Panc1 (cell line): ENCODE results near the gene NAP1L5. TPM values are rescaled to one million over a fixed set of nuclear protein-coding genes. Genes with fewer than 3 reads are reported as not detected.

ENCODE experiments used
- ATAC-seq: fragments of 200-7000 bp; cut with Tn5 transposase; 2 replicates; pipeline ENCODE4 v1.9.1; 2020; ENCODE audit warnings: mild to moderate bottlenecking, moderate library complexity
- BruUV-seq: library from RNA; stranded (reverse); fragments of 400-500 nt; replicated peaks from 2 replicates; lab custom pipeline; 2021; lab: Mats Ljungman, UMichigan
- CTCF ChIA-PET: fragments of 300-600 bp; sonication (Branson Sonifier 250); formaldehyde crosslinking; loops from one replicate; lab custom pipeline; 2022; ENCODE audit warnings: antibody characterized with exemption; lab: Charles Lee
- POLR2A ChIA-PET: fragments of 300-600 bp; sonication (Branson Sonifier 250); formaldehyde crosslinking; loops from one replicate; lab custom pipeline; 2022; ENCODE audit warnings: antibody characterized with exemption; lab: Charles Lee
- DNase-seq: peaks from one replicate; pipeline ENCODE4 v3.0.0-alpha.2; 2010; ENCODE audit warnings: low read depth, low spot score
- H3K27ac ChIP-seq: 2 replicates; pipeline ENCODE4 v1.5.1; 2011; ENCODE audit warnings: mild to moderate bottlenecking, low read length, inconsistent platforms
- H3K27me3 ChIP-seq: fragments of 200-500 bp; sonication (Bioruptor generic); 2 replicates; pipeline ENCODE4 v1.6.0; 2014; ENCODE audit warnings: low read length, inconsistent platforms; ENCODE audit not compliant: control insufficient read depth, insufficient read depth
- H3K36me3 ChIP-seq: fragments of 200-500 bp; sonication (Bioruptor generic); 2 replicates; pipeline ENCODE4 v1.5.1; 2014; ENCODE audit warnings: inconsistent platforms, mild to moderate bottlenecking, low read length, moderate library complexity; ENCODE audit not compliant: control insufficient read depth, insufficient read depth
- H3K4me1 ChIP-seq: 2 replicates; pipeline ENCODE4 v1.5.1; 2011; ENCODE audit warnings: inconsistent platforms, mild to moderate bottlenecking, low read length, moderate library complexity; ENCODE audit not compliant: control insufficient read depth, insufficient read depth
- H3K4me3 ChIP-seq, 2 experiments: 2 replicates each; pipeline ENCODE4 v1.5.1; 2011 to 2012; ENCODE audit warnings: low read depth in 2 of 2, low read length in 2 of 2, mild to moderate bottlenecking in 2 of 2, inconsistent platforms in 1 of 2, moderate library complexity in 1 of 2
- H3K9me3 ChIP-seq: fragments of 200-500 bp; sonication (Bioruptor generic); 2 replicates; pipeline ENCODE4 v1.5.1; 2014; ENCODE audit warnings: low read depth, mild to moderate bottlenecking, inconsistent platforms, low read length, moderate library complexity; ENCODE audit not compliant: control insufficient read depth, insufficient read depth
- CTCF ChIP-seq: fragments of 450-650 bp; IDR thresholded peaks from 2 replicates; pipeline ENCODE4 v1.5.1; 2017; ENCODE audit warnings: mild to moderate bottlenecking
- POLR2AphosphoS5 ChIP-seq: IDR thresholded peaks from 2 replicates; pipeline ENCODE4 v1.6.1; 2012; ENCODE audit warnings: mild to moderate bottlenecking, low read depth, low read length, moderate library complexity
- REST ChIP-seq, 2 experiments: IDR thresholded peaks; 2 replicates each; pipeline ENCODE4 v1.6.1; 2011 to 2012; ENCODE audit warnings: low read depth in 2 of 2, control low read depth in 1 of 2, low read length in 1 of 2, mild to moderate bottlenecking in 1 of 2, moderate library complexity in 1 of 2; ENCODE audit not compliant: insufficient read depth in 1 of 2
- SIN3A ChIP-seq: IDR thresholded peaks from 2 replicates; pipeline ENCODE4 v1.6.1; 2012; ENCODE audit warnings: low read depth, mild to moderate bottlenecking, low read length, moderate library complexity, borderline replicate concordance; ENCODE audit not compliant: insufficient read depth
- TCF7L2 ChIP-seq: IDR thresholded peaks from 2 replicates; pipeline ENCODE4 v1.6.1; 2011; ENCODE audit warnings: mild to moderate bottlenecking, low read depth, low read length, inconsistent platforms
- in situ Hi-C: cut with HindIII; loops from 2 replicates; pipeline ENCODE4 v1.10.0; 2016; ENCODE audit warnings: low sequenced_read_pairs, low pct_unique_long_range_greater_than_20kb
- intact Hi-C: fragments of 100-400 bp; cut with micrococcal nuclease; formaldehyde crosslinking; loops from one replicate; pipeline ENCODE4 v1.10.0; 2022; ENCODE audit not compliant: unreplicated experiment
- total RNA-seq: library from RNA; stranded (reverse); gene quantifications from one replicate; pipeline ENCODE4 v1.2.1, GENCODE V29; 2021; ENCODE audit not compliant: unreplicated experiment

NAP1L5 gene
- total RNA-seq, 1 experiment from 2014 or later = 0.67 TPM

- no peaks in the 10 kb centered on the region for H3K27me3 ChIP-seq
- H3K36me3 ChIP-seq = no peaks in the 10 kb centered on the region
- no TSS peak for BruUV-seq
- DNase-seq = no peak
- POLR2A ChIA-PET = no interaction called here
- H3K9me3 ChIP-seq = no peaks in the 10 kb centered on the region
- no peak for ATAC-seq
- intact Hi-C loops (no loop called here), in situ Hi-C loops (no loop called here)
- H3K4me1 ChIP-seq = no peaks in the 10 kb centered on the region
- TF ChIP-seq POLR2AphosphoS5 (no peak), REST (IDR thresholded peaks at IDR 0.05; ENCODE audit: insufficient read depth in 1 of 2, low read depth in 2 of 2, low read length in 1 of 2) (no peak), SIN3A (no peak), CTCF (no peak), TCF7L2 (no peak)
- CTCF ChIA-PET = interaction anchor here (0.7 kb wide), 1 partner anchor 121 kb away, joined by 3 read pairs; no protein-coding TSS in a partner anchor
- H3K4me3 ChIP-seq = no peak overlapping the region
- no peak overlapping the region for H3K27ac ChIP-seq
These were observed 37.0 kb downstream of the NAP1L5 start for GRCh38 chr4:88660446-88661294.

- Histone ChIP-seq H3K27me3 (no peaks in the 10 kb centered on the region), H3K36me3 (no peaks in the 10 kb centered on the region), H3K4me3 (no peak overlapping the region), H3K9me3 (no peaks in the 10 kb centered on the region), H3K4me1 (no peaks in the 10 kb centered on the region), H3K27ac (no peak overlapping the region)
- ATAC-seq (no peak), DNase-seq (no peak)
- ChIA-PET CTCF (interaction anchor here (0.7 kb wide), 1 partner anchor 121 kb away, joined by 3 read pairs; no protein-coding TSS in a partner anchor), POLR2A (no interaction called here)
- in situ Hi-C loops = no loop called here
- no peak for TF ChIP-seq TCF7L2
- TF ChIP-seq CTCF = no peak
- TF ChIP-seq POLR2AphosphoS5 = no peak
- no peak for TF ChIP-seq REST (IDR thresholded peaks at IDR 0.05; ENCODE audit: insufficient read depth in 1 of 2, low read depth in 2 of 2, low read length in 1 of 2)
- no peak for TF ChIP-seq SIN3A
- intact Hi-C loops = loop anchor here (2.0 kb wide), 1 partner anchor 133 kb away; no protein-coding TSS in a partner anchor
- no TSS peak for BruUV-seq
These were observed 37.8 kb downstream of the NAP1L5 start for GRCh38 chr4:88659890-88660208.
